ENCODE measurements around the gene RTP3.

- TF ChIP-seq CTCF (IDR thresholded peaks at IDR 0.05; ENCODE audit: low read depth, low read length) = no peak
- no peak for TF ChIP-seq EZH2phosphoT487 (IDR thresholded peaks at IDR 0.05; ENCODE audit: low read depth)
These were observed 30.8 kb upstream of the RTP3 start for GRCh38 chr3:46466871-46467403.
